Measurements from ENCODE around the gene MBD4. TPM values are rescaled to one million over a fixed set of nuclear protein-coding genes. Genes with fewer than 3 reads are reported as not detected.

The MBD4 gene
- total and polyA plus RNA-seq, 2 of the 4 experiments (the other 2 are of a cell fraction), result 13.8 to 15.0 TPM

- H2BK120ac ChIP-seq (ENCODE audit: low read depth, low read length), result no peak overlapping the region
- no CpG with 5 or more reads among the region's 3 CpGs for WGBS, 2 experiments (ENCODE audit: extremely low coverage in 2 of 2, insufficient read length in 1 of 2)
- no peak overlapping the region for H2BK15ac ChIP-seq (ENCODE audit: low read depth, low read length)
- no peak overlapping the region for H3K18ac ChIP-seq (ENCODE audit: low read depth, low read length)
- no TSS peak for BruUV-seq (replicated peaks)
- H3K56ac ChIP-seq (ENCODE audit: extremely low read depth, insufficient read depth, low read length), result no peak overlapping the region
- no peak overlapping the region for H2BK5ac ChIP-seq (ENCODE audit: low read depth, low read length, poor library complexity, severe bottlenecking)
- no peak overlapping the region for H3K4me2 ChIP-seq (ENCODE audit: low read depth, low read length)
- peaks cover 11% of the 10 kb centered on the region for H3K4me1 ChIP-seq (ENCODE audit: control insufficient read depth, insufficient read depth, low read length)
- H3K27ac ChIP-seq (ENCODE audit: insufficient read depth, low read length), result no peak overlapping the region
- H3K9me1 ChIP-seq (ENCODE audit: insufficient read depth, low read length), result peaks cover 24% of the 10 kb centered on the region
- no peak overlapping the region for H3K9ac ChIP-seq (ENCODE audit: low read depth, low read length)
- no peak overlapping the region for H2BK20ac ChIP-seq (ENCODE audit: low read depth, low read length)
- H4K8ac ChIP-seq (ENCODE audit: low read depth in 2 of 2, low read length in 2 of 2), result no peak overlapping the region
- TF ChIP-seq RFX5 (IDR thresholded peaks at IDR 0.05; ENCODE audit: low read depth, low read length) (no peak), MXI1 (IDR thresholded peaks at IDR 0.05; ENCODE audit: borderline replicate concordance, low read depth, low read length) (no peak), FOS (IDR thresholded peaks at IDR 0.05; ENCODE audit: low read depth, low read length) (no peak), ELK1 (IDR thresholded peaks at IDR 0.05; ENCODE audit: borderline replicate concordance, low read depth, low read length) (no peak), MAZ (IDR thresholded peaks at IDR 0.05; ENCODE audit: borderline replicate concordance, low read depth, low read length) (no peak), MAFK (IDR thresholded peaks at IDR 0.05; ENCODE audit: low read depth, low read length) (no peak), RAD21 (IDR thresholded peaks at IDR 0.05; ENCODE audit: low read length) (no peak), POLR2A (IDR thresholded peaks at IDR 0.05; ENCODE audit: low read depth, low read length) (no peak), CHD1 (IDR thresholded peaks at IDR 0.05; ENCODE audit: low read depth, low read length) (no peak), USF2 (IDR thresholded peaks at IDR 0.05; ENCODE audit: low read depth, low read length) (no peak), SMC3 (IDR thresholded peaks at IDR 0.05; ENCODE audit: low read depth, low read length) (no peak), CEBPB (IDR thresholded peaks at IDR 0.05; ENCODE audit: low read depth, low read length) (no peak), RCOR1 (IDR thresholded peaks at IDR 0.05; ENCODE audit: insufficient replicate concordance, low read length) (no peak), NFE2L2 (IDR thresholded peaks at IDR 0.05; ENCODE audit: low read depth, low read length) (no peak), BHLHE40 (IDR thresholded peaks at IDR 0.05; ENCODE audit: low read depth, low read length) (no peak)
- TF ChIP-seq, protein P1, sequence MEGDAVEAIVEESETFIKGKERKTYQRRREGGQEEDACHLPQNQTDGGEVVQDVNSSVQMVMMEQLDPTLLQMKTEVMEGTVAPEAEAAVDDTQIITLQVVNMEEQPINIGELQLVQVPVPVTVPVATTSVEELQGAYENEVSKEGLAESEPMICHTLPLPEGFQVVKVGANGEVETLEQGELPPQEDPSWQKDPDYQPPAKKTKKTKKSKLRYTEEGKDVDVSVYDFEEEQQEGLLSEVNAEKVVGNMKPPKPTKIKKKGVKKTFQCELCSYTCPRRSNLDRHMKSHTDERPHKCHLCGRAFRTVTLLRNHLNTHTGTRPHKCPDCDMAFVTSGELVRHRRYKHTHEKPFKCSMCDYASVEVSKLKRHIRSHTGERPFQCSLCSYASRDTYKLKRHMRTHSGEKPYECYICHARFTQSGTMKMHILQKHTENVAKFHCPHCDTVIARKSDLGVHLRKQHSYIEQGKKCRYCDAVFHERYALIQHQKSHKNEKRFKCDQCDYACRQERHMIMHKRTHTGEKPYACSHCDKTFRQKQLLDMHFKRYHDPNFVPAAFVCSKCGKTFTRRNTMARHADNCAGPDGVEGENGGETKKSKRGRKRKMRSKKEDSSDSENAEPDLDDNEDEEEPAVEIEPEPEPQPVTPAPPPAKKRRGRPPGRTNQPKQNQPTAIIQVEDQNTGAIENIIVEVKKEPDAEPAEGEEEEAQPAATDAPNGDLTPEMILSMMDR (conservative IDR thresholded peaks at IDR 0.05; ENCODE audit: low read depth, low read length), result no peak
- intact Hi-C loops (cut with micrococcal nuclease) (no loop called here), in situ Hi-C loops (cut with MboI; ENCODE audit: low sequenced_read_pairs) (no loop called here), dilution Hi-C loops (cut with HindIII; ENCODE audit: low sequenced_read_pairs, unreplicated experiment) (no loop called here)
- H2AK9ac ChIP-seq (replicated peaks; ENCODE audit: low read depth, low read length, poor library complexity), result no peak overlapping the region
- no peak for DNase-seq
- H2AK5ac ChIP-seq (ENCODE audit: low read depth, low read length), result peak overlapping the region; percentile 15; the same call in 1 of the 2 replicates
- H3K4me3 ChIP-seq (ENCODE audit: insufficient read depth, low read depth, low read length), result no peak overlapping the region
- H3K27me3 ChIP-seq (ENCODE audit: control insufficient read depth, insufficient read depth, low read length), result no peaks in the 10 kb centered on the region
- ChIA-PET CTCF (no interaction called here), POLR2A (ENCODE audit: unreplicated experiment) (no interaction called here)
- H3K4ac ChIP-seq (ENCODE audit: low read depth, low read length), result no peak overlapping the region
- no peak overlapping the region for H3K14ac ChIP-seq (replicated peaks; ENCODE audit: low read depth, low read length)
- 0 out of 2 replicates have a peak, but pooled peaks cover 5% of the 10 kb centered on the region for H4K20me1 ChIP-seq (ENCODE audit: insufficient read depth, low read length)
- H4K91ac ChIP-seq (ENCODE audit: insufficient read depth, low read depth, low read length), result no peak overlapping the region
- no peak overlapping the region for H3K23ac ChIP-seq (ENCODE audit: low read depth, low read length)
- ATAC-seq (ENCODE audit: low read depth), result no peak
- peaks cover 6% of the 10 kb centered on the region for H3K36me3 ChIP-seq (ENCODE audit: control insufficient read depth, insufficient read depth, low read length)
- peaks cover 5 to 17% of the 10 kb centered on the region in 2 experiments; a peak in 2 of 4 replicates for H3K79me1 ChIP-seq (ENCODE audit: low read depth in 1 of 2, low read length in 2 of 2)
- H3K9me3 ChIP-seq (ENCODE audit: control insufficient read depth, insufficient read depth, low read length), result no peaks in the 10 kb centered on the region
- H2AFZ ChIP-seq (replicated peaks; ENCODE audit: low read length, poor library complexity), result no peak overlapping the region
- H4K5ac ChIP-seq (ENCODE audit: low read depth, low read length), result no peak overlapping the region
These were observed 20.4 kb upstream of the MBD4 start for GRCh38 chr3:129460155-129460554.

Data from IMR-90 (cell line).